SK-N-SH (cell line): Measurements from ENCODE around the gene MVP. TPM values are rescaled to one million over a fixed set of nuclear protein-coding genes. Genes with fewer than 3 reads are reported as not detected.

Source experiments
- CTCF ChIA-PET: fragments of 300-600, 350-600 bp; formaldehyde crosslinking; extraction: SDS; loops from one replicate; lab custom pipeline; 2021; lab: Yijun Ruan, JAX
- POLR2A ChIA-PET: fragments of 350-600 bp; sonication (Branson Sonifier 250); formaldehyde crosslinking; extraction: SDS; loops from one replicate; lab custom pipeline; 2020; ENCODE audit warnings: antibody characterized with exemption, inconsistent platforms; lab: Yijun Ruan, JAX
- DNase-seq: peaks from one replicate; pipeline ENCODE4 v3.0.0; 2012
- H2AFZ ChIP-seq: fragments of 200-600 bp; sonication (generic); 2 replicates; pipeline ENCODE4 v1.8.1; 2016; ENCODE audit warnings: antibody characterized with exemption, mild to moderate bottlenecking, low read depth
- H3F3A ChIP-seq: fragments of 200-600 bp; sonication (generic); replicated peaks from 2 replicates; pipeline ENCODE3; 2016; ENCODE audit warnings: antibody characterized with exemption, mild to moderate bottlenecking; ENCODE audit not compliant: insufficient read depth
- H3K27ac ChIP-seq, 2 experiments: fragments of 200-500 bp in 1 of 2; fragments of 200-600 bp in 1 of 2; sonication (Bioruptor generic) in 1 of 2; sonication (generic), shearing (Covaris generic) in 1 of 2; 2 replicates each; pipeline versions ENCODE4 v1.5.1 to v1.6.1; 2014 to 2016; ENCODE audit warnings: low read depth in 2 of 2, inconsistent platforms in 1 of 2, low read length in 1 of 2, mild to moderate bottlenecking in 1 of 2, mixed read lengths in 1 of 2
- H3K27me3 ChIP-seq: fragments of 200-600 bp; sonication (generic), shearing (Covaris generic); 2 replicates; pipeline ENCODE4 v1.6.1; 2016; ENCODE audit warnings: mixed run types; ENCODE audit not compliant: insufficient read depth
- H3K36me3 ChIP-seq, 2 experiments: fragments of 200-500 bp in 1 of 2; fragments of 200-600 bp in 1 of 2; sonication (Bioruptor generic) in 1 of 2; sonication (generic) in 1 of 2; replicated peaks in 1 of 2; 2 replicates each; pipeline versions ENCODE3 to v1.5.1; 2014 to 2016; ENCODE audit warnings: low read length in 1 of 2, mild to moderate bottlenecking in 1 of 2; ENCODE audit not compliant: insufficient read depth in 2 of 2, control insufficient read depth in 1 of 2
- H3K4me1 ChIP-seq, 2 experiments: fragments of 200-500 bp in 1 of 2; fragments of 200-600 bp in 1 of 2; sonication (Bioruptor generic) in 1 of 2; sonication (generic), shearing (Covaris generic) in 1 of 2; 2 replicates each; pipeline versions ENCODE4 v1.5.1 to v1.6.1; 2014 to 2016; ENCODE audit warnings: low read depth in 1 of 2, low read length in 1 of 2, mixed run types in 1 of 2; ENCODE audit not compliant: insufficient read depth in 2 of 2, control insufficient read depth in 1 of 2
- H3K4me2 ChIP-seq: fragments of 200-600 bp; sonication (generic), shearing (Covaris generic); 2 replicates; pipeline ENCODE4 v1.6.1; 2017; ENCODE audit warnings: mixed run types
- H3K4me3 ChIP-seq, 2 experiments: fragments of 200-500 bp in 1 of 2; fragments of 200-600 bp in 1 of 2; sonication (Bioruptor generic) in 1 of 2; sonication (generic), shearing (Covaris generic) in 1 of 2; 2 replicates each; pipeline versions ENCODE4 v1.5.1 to v1.8.1; 2014 to 2016; ENCODE audit warnings: low read depth in 2 of 2, inconsistent platforms in 1 of 2, low read length in 1 of 2, mild to moderate bottlenecking in 1 of 2, mixed read lengths in 1 of 2, moderate library complexity in 1 of 2
- H3K79me2 ChIP-seq: fragments of 200-600 bp; sonication (generic); 2 replicates; pipeline ENCODE4 v1.8.1; 2017; ENCODE audit warnings: mild to moderate bottlenecking; ENCODE audit not compliant: insufficient read depth
- H3K9ac ChIP-seq: fragments of 200-600 bp; sonication (generic); 2 replicates; pipeline ENCODE4 v1.6.1; 2017; ENCODE audit warnings: mixed run types
- H3K9me2 ChIP-seq: fragments of 200-600 bp; sonication (generic); 2 replicates; pipeline ENCODE4 v1.6.1; 2017; ENCODE audit warnings: mixed run types
- H3K9me3 ChIP-seq: fragments of 200-600 bp; sonication (generic); 2 replicates; pipeline ENCODE4 v1.6.1; 2017; ENCODE audit warnings: mixed run types, mild to moderate bottlenecking, moderate library complexity
- H4K20me1 ChIP-seq: fragments of 200-600 bp; sonication (generic); 2 replicates; pipeline ENCODE4 v1.6.1; 2017; ENCODE audit warnings: mild to moderate bottlenecking, mixed run types; ENCODE audit not compliant: insufficient read depth
- CHD2 ChIP-seq: fragments of 150-350 bp; IDR thresholded peaks from 2 replicates; pipeline ENCODE4 v1.6.1; 2018; ENCODE audit warnings: low read length; ENCODE audit not compliant: partially characterized antibody
- FOSL2 ChIP-seq: IDR thresholded peaks from 2 replicates; pipeline ENCODE4 v1.4.0; 2012; ENCODE audit warnings: low read depth, mild to moderate bottlenecking, moderate library complexity, borderline replicate concordance
- FOXM1 ChIP-seq: IDR thresholded peaks from 2 replicates; pipeline ENCODE4 v1.4.0; 2012; ENCODE audit warnings: low read depth, mild to moderate bottlenecking
- GATA2 ChIP-seq: sonication (generic); formaldehyde crosslinking; IDR thresholded peaks from 2 replicates; pipeline ENCODE4 v1.5.0; 2020; ENCODE audit warnings: mild to moderate bottlenecking, missing genetic modification reagents
- JUND ChIP-seq: IDR thresholded peaks from 2 replicates; pipeline ENCODE4 v1.4.0; 2012
- NFIC ChIP-seq: IDR thresholded peaks from 2 replicates; pipeline ENCODE4 v1.4.0; 2012; ENCODE audit warnings: borderline replicate concordance
- NRF1 ChIP-seq: IDR thresholded peaks from 2 replicates; pipeline ENCODE4 v1.6.1; 2012; ENCODE audit warnings: low read depth, mild to moderate bottlenecking, low read length
- POLR2AphosphoS5 ChIP-seq: IDR thresholded peaks from 2 replicates; pipeline ENCODE4 v1.6.1; 2012; ENCODE audit warnings: low read depth, low read length
- RCOR1 ChIP-seq: fragments of 150-350 bp; IDR thresholded peaks from 2 replicates; pipeline ENCODE4 v1.6.1; 2017; ENCODE audit warnings: antibody characterized with exemption, low read length
- RFX5 ChIP-seq: IDR thresholded peaks from 2 replicates; pipeline ENCODE4 v1.6.1; 2012; ENCODE audit warnings: mild to moderate bottlenecking, improper control_type of control experiment, low read length
- RXRA ChIP-seq: IDR thresholded peaks from 2 replicates; pipeline ENCODE4 v1.4.0; 2012; ENCODE audit warnings: low read depth, mild to moderate bottlenecking, borderline replicate concordance
- SIN3A ChIP-seq: IDR thresholded peaks from 2 replicates; pipeline ENCODE4 v1.6.1; 2012; ENCODE audit warnings: low read depth, mild to moderate bottlenecking, low read length, moderate library complexity, borderline replicate concordance
- SMC3 ChIP-seq: IDR thresholded peaks from 2 replicates; pipeline ENCODE4 v1.6.1; 2012; ENCODE audit warnings: low read depth, low read length, improper control_type of control experiment
- TCF12 ChIP-seq: IDR thresholded peaks from 2 replicates; pipeline ENCODE4 v1.4.0; 2012
- YY1 ChIP-seq: IDR thresholded peaks from 2 replicates; pipeline ENCODE4 v1.4.0; 2012; ENCODE audit warnings: low read depth, mild to moderate bottlenecking
- WGBS: methylation state at CpG from one replicate; pipeline ENCODE4 v1.1.6; 2017; ENCODE audit warnings: low lambda C conversion rate; 5-methylcytosine and 5-hydroxymethylcytosine counted together
- polyA plus RNA-seq, 3 experiments: library from polyadenylated mRNA; depleted of rRNA; stranded (reverse); fragments of >200 nt; gene quantifications; 2 replicates each; pipeline ENCODE4 v1.2.3, GENCODE V29; 2012
- TF ChIP-seq, protein P1 (sequence below): IDR thresholded peaks from 2 replicates; pipeline ENCODE4 v1.4.0; 2012; ENCODE audit warnings: low read depth, borderline replicate concordance
- TF ChIP-seq, protein P2 (sequence below): fragments of 200-600 bp; sonication (generic); IDR thresholded peaks from 2 replicates; pipeline ENCODE4 v1.6.1; 2017; ENCODE audit warnings: antibody characterized with exemption, mild to moderate bottlenecking, moderate library complexity
- TF ChIP-seq, protein P3 (sequence below): fragments of 150-350 bp; IDR thresholded peaks from 2 replicates; pipeline ENCODE4 v1.6.1; 2017; ENCODE audit warnings: antibody characterized with exemption, low read length, low read depth, borderline replicate concordance
- TF ChIP-seq, protein P4 (sequence below): IDR thresholded peaks from 2 replicates; pipeline ENCODE4 v1.4.0; 2012; ENCODE audit warnings: low read depth, borderline replicate concordance
- TF ChIP-seq, protein P5 (sequence below): IDR thresholded peaks from 2 replicates; pipeline ENCODE4; 2012

MVP gene
- polyA plus RNA-seq, 1 of the 3 experiments (the other 2 are of a cell fraction): 222 TPM

DNA sequence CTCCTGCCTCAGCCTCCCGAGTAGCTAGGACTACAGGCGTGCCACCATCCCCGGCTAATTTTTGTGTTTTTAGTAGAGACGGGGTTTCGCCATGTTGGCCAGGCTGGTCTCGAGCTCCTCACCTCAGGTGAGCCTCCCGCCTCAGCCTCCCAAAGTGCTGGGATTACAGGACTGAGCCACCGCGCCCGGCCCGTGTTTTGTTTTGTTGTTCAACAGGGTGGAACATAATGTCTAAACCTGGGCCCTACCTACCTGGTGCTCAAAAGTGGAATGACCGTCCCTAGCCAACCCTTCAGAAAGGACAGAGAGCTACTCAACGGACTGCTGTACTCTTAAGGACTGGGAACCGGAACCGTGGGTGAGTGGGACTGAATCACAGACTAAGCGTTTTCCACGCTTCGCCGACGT lies 30.5 kb upstream of the MVP start:
- Histone ChIP-seq H3K4me2 (peak overlapping the region; percentile 87), H3F3A (no peaks in the 10 kb centered on the region), H2AFZ (peak overlapping the region; percentile 96), H3K27me3 (no peaks in the 10 kb centered on the region), H3K4me1 (peaks cover 0 to 11% of the 10 kb centered on the region in 2 experiments; a peak in 1 of 4 replicates), H3K27ac (peak overlapping the region; percentile 58 to 91), H3K9me2 (no peaks in the 10 kb centered on the region), H4K20me1 (no peaks in the 10 kb centered on the region; the same call in 1 of the 2 replicates), H3K9me3 (no peaks in the 10 kb centered on the region), H3K79me2 (peaks cover 42% of the 10 kb centered on the region), H3K9ac (peak overlapping the region; percentile 72), H3K4me3 (peak overlapping the region; percentile 61 to 87), H3K36me3 (no peaks in the 10 kb centered on the region)
- ChIA-PET CTCF (interaction anchor here (0.7 to 3.0 kb wide), 28 partner anchors 10 to 301 kb away, joined by 3 to 22 read pairs (median 4); partner anchors contain the start of genes CDIPT, HIRIP3, MVP and PAGR1), POLR2A (interaction anchor here (0.6 to 1.4 kb wide), 10 partner anchors 13 to 276 kb away, joined by 3 to 19 read pairs (median 3); partner anchors contain the start of genes ALDOA, KCTD13, MAZ and PAGR1)
- TF ChIP-seq FOSL2: no peak
- TF ChIP-seq RCOR1: no peak
- no peak for TF ChIP-seq GATA2 (CRISPR knock-in tag)
- TF ChIP-seq SIN3A: no peak
- no peak for TF ChIP-seq SMC3
- TF ChIP-seq, protein P1, sequence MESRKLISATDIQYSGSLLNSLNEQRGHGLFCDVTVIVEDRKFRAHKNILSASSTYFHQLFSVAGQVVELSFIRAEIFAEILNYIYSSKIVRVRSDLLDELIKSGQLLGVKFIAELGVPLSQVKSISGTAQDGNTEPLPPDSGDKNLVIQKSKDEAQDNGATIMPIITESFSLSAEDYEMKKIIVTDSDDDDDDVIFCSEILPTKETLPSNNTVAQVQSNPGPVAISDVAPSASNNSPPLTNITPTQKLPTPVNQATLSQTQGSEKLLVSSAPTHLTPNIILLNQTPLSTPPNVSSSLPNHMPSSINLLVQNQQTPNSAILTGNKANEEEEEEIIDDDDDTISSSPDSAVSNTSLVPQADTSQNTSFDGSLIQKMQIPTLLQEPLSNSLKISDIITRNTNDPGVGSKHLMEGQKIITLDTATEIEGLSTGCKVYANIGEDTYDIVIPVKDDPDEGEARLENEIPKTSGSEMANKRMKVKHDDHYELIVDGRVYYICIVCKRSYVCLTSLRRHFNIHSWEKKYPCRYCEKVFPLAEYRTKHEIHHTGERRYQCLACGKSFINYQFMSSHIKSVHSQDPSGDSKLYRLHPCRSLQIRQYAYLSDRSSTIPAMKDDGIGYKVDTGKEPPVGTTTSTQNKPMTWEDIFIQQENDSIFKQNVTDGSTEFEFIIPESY: no peak
- WGBS: 94% methylated on average over 11 of the region's 20 CpGs
- no peak for DNase-seq

DNA sequence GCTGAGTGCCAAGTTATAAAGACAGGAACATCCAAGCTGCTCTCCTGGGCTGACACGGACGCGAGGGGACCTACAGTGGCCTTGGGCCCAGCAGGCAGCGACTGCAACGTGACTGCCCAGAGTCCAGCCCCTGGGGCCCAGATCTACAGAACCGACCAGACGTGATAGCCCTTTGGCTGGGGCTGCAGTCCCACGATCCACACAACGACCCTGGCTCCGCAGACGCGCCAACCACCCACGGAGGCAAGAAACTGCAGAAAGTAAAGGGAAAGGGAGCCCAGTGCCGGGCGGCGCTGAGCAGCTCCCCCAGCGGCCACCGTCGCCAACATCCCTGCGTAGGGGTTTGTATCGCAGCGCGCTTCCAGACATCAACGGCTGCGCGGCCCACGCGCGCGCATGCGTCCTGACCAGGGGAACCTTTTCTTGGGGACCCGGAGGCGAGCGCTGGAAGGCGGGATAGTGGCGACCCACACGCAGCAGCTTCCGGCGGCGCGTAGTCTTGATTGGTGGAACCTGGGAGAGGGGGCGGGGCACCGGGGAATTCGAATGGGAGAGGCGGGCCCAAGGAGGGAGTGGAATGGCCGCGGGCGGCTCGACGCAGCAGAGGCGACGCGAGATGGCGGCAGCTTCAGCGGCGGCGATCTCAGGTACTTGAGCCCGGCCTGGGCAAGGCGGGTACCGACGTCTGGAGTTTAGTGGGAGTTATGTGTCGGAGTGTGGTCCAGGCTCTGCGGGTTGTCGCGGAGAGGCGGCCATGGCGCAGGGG lies 29.9 kb upstream of the MVP start, which contains the start of gene KIF22:
KIF22 (plus strand) TSS at position 569 of the 766 bp plus-strand sequence; CDS start at position 578, 9 bp downstream.
- WGBS: 0% methylated on average over 22 of the region's 67 CpGs
- no peaks in the 10 kb centered on the region for H3K9me2 ChIP-seq
- H3K4me3 ChIP-seq: peak within 1 kb of the TSS; percentile 61 to 87
- H3K27me3 ChIP-seq: no peaks in the 10 kb centered on the region
- no peaks in the 10 kb centered on the region for H3F3A ChIP-seq
- H3K4me1 ChIP-seq: peaks cover 0 to 11% of the 10 kb centered on the region in 2 experiments; a peak in 1 of 4 replicates
- peak within 1 kb of the TSS; percentile 96 for H2AFZ ChIP-seq
- H3K36me3 ChIP-seq: no peaks in the 10 kb centered on the region
- H3K4me2 ChIP-seq: peak within 1 kb of the TSS; percentile 87
- H3K9ac ChIP-seq: peak within 1 kb of the TSS; percentile 84
- ChIA-PET CTCF (interaction anchor here (0.7 to 3.0 kb wide), 30 partner anchors 10 to 301 kb away, joined by 3 to 22 read pairs (median 4); partner anchors contain the start of genes CDIPT, HIRIP3, MVP and PAGR1), POLR2A (interaction anchor here (0.6 to 1.4 kb wide), 11 partner anchors 10 to 275 kb away, joined by 3 to 19 read pairs (median 3); partner anchors contain the start of genes ALDOA, KCTD13, MAZ and PAGR1)
- no peaks in the 10 kb centered on the region; the same call in 1 of the 2 replicates for H4K20me1 ChIP-seq
- no peaks in the 10 kb centered on the region for H3K9me3 ChIP-seq
- H3K79me2 ChIP-seq: peaks cover 48% of the 10 kb centered on the region
- peak within 1 kb of the TSS; percentile 58 to 91 for H3K27ac ChIP-seq
- peak; percentile 99 for DNase-seq
- TF ChIP-seq SMC3 (peak; percentile 37; the same call in 1 of the 2 replicates), NRF1 (peak; percentile 96), RXRA (no peak), NFIC (no peak), RFX5 (no peak), YY1 (peak; percentile 90), TCF12 (no peak), CHD2 (peak; percentile 79), FOXM1 (peak; percentile 36; the same call in 1 of the 2 replicates), FOSL2 (no peak), JUND (no peak), POLR2AphosphoS5 (peak; percentile 33; the same call in 1 of the 2 replicates), GATA2 (CRISPR knock-in tag) (no peak)
- TF ChIP-seq, protein P2, sequence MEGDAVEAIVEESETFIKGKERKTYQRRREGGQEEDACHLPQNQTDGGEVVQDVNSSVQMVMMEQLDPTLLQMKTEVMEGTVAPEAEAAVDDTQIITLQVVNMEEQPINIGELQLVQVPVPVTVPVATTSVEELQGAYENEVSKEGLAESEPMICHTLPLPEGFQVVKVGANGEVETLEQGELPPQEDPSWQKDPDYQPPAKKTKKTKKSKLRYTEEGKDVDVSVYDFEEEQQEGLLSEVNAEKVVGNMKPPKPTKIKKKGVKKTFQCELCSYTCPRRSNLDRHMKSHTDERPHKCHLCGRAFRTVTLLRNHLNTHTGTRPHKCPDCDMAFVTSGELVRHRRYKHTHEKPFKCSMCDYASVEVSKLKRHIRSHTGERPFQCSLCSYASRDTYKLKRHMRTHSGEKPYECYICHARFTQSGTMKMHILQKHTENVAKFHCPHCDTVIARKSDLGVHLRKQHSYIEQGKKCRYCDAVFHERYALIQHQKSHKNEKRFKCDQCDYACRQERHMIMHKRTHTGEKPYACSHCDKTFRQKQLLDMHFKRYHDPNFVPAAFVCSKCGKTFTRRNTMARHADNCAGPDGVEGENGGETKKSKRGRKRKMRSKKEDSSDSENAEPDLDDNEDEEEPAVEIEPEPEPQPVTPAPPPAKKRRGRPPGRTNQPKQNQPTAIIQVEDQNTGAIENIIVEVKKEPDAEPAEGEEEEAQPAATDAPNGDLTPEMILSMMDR: peak; percentile 69
- TF ChIP-seq, protein P3, sequence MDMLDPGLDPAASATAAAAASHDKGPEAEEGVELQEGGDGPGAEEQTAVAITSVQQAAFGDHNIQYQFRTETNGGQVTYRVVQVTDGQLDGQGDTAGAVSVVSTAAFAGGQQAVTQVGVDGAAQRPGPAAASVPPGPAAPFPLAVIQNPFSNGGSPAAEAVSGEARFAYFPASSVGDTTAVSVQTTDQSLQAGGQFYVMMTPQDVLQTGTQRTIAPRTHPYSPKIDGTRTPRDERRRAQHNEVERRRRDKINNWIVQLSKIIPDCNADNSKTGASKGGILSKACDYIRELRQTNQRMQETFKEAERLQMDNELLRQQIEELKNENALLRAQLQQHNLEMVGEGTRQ: no peak
- TF ChIP-seq, protein P4, sequence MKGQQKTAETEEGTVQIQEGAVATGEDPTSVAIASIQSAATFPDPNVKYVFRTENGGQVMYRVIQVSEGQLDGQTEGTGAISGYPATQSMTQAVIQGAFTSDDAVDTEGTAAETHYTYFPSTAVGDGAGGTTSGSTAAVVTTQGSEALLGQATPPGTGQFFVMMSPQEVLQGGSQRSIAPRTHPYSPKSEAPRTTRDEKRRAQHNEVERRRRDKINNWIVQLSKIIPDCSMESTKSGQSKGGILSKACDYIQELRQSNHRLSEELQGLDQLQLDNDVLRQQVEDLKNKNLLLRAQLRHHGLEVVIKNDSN: no peak
- TF ChIP-seq, protein P5, sequence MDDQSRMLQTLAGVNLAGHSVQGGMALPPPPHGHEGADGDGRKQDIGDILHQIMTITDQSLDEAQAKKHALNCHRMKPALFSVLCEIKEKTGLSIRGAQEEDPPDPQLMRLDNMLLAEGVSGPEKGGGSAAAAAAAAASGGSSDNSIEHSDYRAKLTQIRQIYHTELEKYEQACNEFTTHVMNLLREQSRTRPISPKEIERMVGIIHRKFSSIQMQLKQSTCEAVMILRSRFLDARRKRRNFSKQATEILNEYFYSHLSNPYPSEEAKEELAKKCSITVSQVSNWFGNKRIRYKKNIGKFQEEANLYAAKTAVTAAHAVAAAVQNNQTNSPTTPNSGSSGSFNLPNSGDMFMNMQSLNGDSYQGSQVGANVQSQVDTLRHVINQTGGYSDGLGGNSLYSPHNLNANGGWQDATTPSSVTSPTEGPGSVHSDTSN: no peak
